ENCODE results near the gene NRN1L. TPM values are rescaled to one million over a fixed set of nuclear protein-coding genes. Genes with fewer than 3 reads are reported as not detected.
A peak's percentile ranks its signal among the peaks of the same experiment; 100 is the strongest.

NRN1L gene
- total RNA-seq, 2 experiments from 2014 or later, result not detected

DNA sequence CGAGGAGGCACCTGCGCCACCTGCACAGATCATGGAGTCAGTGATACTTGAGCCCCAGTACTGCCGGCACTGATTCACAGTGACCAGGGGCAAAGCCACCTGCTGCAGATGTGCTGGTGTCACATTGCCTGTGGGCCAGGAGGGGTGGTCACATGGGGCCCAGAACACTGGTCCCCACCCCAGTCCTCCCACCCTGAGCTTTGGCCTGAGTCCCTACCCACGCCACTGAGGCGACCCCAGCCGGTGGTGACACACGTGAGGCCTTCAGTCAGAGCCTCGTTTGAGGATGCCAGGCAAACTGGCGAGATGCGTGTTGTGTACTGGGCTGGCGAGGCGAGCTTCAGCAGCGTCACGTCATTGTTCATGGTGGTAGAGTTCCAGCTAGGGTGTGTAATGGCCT is 45.5 kb downstream of the NRN1L start:
- peaks cover 16% of the 10 kb centered on the region for H3K4me1 Mint-ChIP-seq
- H3K36me3 Mint-ChIP-seq, result peaks cover 24% of the 10 kb centered on the region
- H3K4me3 Mint-ChIP-seq, result no peak overlapping the region
- DNase-seq, result no peak
- no peak overlapping the region for H3K27ac Mint-ChIP-seq
- no peaks in the 10 kb centered on the region for H3K9me3 Mint-ChIP-seq
- no peaks in the 10 kb centered on the region for H3K27me3 Mint-ChIP-seq

DNA sequence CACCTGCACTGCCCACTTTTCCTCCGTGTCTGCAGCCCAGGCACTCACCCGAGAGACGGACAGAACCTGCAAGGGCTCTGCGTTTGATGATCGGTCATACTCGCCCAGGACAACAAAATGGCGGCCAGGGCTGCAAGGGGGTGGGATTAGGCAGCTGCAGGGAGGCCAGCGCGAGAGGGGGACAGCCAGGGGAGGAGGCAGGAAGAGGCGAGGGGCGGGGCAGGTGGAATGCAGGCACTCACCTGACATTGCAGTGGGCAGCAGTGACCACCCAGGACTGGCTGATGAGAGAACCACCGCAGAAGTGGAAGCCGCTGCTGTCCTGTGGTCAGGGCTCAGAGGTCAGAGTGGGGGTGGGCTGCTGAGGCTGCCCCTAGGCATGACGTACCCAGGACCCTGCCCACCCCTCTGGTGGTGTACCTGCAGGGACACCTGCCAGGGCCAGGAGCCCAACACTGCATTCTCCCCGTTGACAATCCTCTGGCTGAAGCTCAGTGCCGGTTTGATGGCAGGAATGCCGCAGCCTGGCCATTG is 46.1 kb downstream of the NRN1L start:
- Mint-ChIP-seq H3K4me3 (no peak overlapping the region), H3K9me3 (no peaks in the 10 kb centered on the region), H3K27me3 (peaks cover under 1% of the 10 kb centered on the region), H3K4me1 (peaks cover 19% of the 10 kb centered on the region), H3K27ac (no peak overlapping the region), H3K36me3 (peaks cover 30% of the 10 kb centered on the region)
- no peak for DNase-seq

DNA sequence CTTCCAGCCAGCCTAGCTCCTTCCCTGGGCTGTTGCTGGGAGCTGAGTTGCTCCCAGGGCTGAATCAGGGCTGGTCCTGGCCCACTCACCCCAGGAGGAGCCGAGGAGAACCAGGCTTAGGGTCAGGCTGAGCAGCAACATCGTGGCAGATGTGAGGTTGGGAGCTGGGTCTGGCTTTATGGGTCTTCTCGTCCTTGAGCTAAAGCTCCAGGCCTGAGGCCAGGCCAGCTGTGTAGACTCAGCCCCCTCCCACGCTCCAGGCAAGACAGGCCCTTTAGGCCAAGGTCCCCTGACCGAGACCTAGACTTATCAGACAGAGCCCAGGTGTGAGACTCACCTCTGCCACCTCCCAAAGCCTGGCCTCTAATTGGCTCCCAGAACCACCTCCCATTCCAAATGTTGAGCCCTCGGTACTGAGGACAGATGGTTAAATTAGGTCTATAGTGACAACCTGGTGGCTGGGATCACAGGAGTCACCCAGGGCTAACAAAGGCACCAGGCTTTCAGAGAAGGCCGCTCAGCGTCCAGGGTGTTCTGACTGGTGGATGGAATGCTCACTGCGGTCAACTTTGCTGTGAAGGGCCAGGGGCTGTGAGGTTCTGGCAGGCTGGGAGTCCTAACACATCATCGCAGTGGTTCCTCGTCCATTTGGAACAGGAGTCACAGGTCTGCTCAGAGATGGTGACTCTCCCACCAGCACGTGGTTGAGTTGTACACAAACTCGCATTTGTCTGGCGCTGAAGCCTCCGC is 47.2 kb downstream of the NRN1L start, which contains the start of gene CTRL:
TSS of gene CTRL (minus strand) at position 151 of the 750 bp plus-strand sequence. CDS start at position 141, 10 bp downstream.
- DNase-seq, result no peak
- H3K27me3 Mint-ChIP-seq, result peaks cover 3% of the 10 kb centered on the region
- H3K4me1 Mint-ChIP-seq, result peaks cover 20% of the 10 kb centered on the region
- no peaks in the 10 kb centered on the region for H3K9me3 Mint-ChIP-seq
- H3K4me3 Mint-ChIP-seq, result no peak within 1 kb of the TSS
- peak within 1 kb of the TSS; percentile 51 for H3K27ac Mint-ChIP-seq
- peaks cover 39% of the 10 kb centered on the region for H3K36me3 Mint-ChIP-seq

- Mint-ChIP-seq H3K27me3 (peaks cover 3% of the 10 kb centered on the region), H3K4me1 (peaks cover 26% of the 10 kb centered on the region), H3K4me3 (no peak overlapping the region), H3K27ac (no peak overlapping the region), H3K9me3 (no peaks in the 10 kb centered on the region), H3K36me3 (peaks cover 44% of the 10 kb centered on the region)
- DNase-seq, result no peak
Measured at GRCh38 chr16:67932462-67932840, 47.8 kb downstream of the NRN1L start.

- Mint-ChIP-seq H3K9me3 (no peaks in the 10 kb centered on the region), H3K27ac (peak overlapping the region; percentile 100), H3K4me3 (peak overlapping the region; percentile 100), H3K27me3 (peaks cover 3% of the 10 kb centered on the region), H3K36me3 (peaks cover 46% of the 10 kb centered on the region), H3K4me1 (peaks cover 24% of the 10 kb centered on the region)
- no peak for DNase-seq
Measured at GRCh38 chr16:67933805-67934204, 49.1 kb downstream of the NRN1L start.

DNA sequence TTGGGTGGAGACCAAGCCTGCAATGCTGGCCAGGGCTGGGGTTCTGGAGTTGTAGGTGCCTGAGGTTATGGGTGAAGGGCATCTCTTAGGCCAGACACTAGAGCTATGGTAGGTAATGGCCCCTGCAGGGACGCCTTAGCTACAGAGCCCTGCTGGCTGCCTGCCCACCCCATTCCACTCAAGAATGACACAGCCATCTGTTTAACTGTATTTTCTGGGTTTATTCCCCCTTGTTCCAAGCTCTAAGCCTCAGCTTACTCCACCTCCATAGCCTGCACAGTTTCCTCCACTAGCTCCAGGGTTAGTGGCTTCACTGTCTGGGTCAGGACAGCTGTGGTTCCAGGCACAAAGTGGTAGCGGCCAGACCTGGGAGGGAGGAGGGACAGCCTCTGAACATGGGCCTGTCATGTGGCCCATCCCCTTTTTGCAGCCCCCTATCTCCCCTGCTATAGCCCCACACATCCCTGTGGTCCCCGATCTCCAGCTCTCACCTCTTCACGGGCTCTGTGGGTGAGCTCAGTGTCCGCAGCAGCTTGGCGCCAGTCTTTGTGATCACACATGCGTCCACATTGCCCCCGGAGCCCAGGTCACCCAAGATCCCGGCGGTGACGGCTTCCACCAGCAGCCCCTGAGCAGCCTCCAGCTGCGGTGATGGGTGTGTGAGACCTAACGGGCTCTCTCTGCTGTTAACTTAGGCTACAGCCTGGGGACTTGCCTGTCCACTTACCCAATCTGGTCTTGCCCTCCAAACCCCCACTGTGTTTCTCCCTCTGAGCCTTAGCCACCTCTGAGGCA is 49.8 kb downstream of the NRN1L start:
- peaks cover 49% of the 10 kb centered on the region for H3K36me3 Mint-ChIP-seq
- DNase-seq, result no peak
- H3K4me3 Mint-ChIP-seq, result peak overlapping the region; percentile 100
- peaks cover 3% of the 10 kb centered on the region for H3K27me3 Mint-ChIP-seq
- peak overlapping the region; percentile 100 for H3K27ac Mint-ChIP-seq
- H3K9me3 Mint-ChIP-seq, result no peaks in the 10 kb centered on the region
- H3K4me1 Mint-ChIP-seq, result peaks cover 29% of the 10 kb centered on the region

GRCh38 chr16:67935101-67935401 is 50.4 kb downstream of the NRN1L start:
- Mint-ChIP-seq H3K9me3 (no peaks in the 10 kb centered on the region), H3K4me3 (peak overlapping the region; percentile 100), H3K27ac (peak overlapping the region; percentile 100), H3K27me3 (peaks cover 3% of the 10 kb centered on the region), H3K4me1 (peaks cover 34% of the 10 kb centered on the region), H3K36me3 (peaks cover 54% of the 10 kb centered on the region)
- no peak for DNase-seq

DNA sequence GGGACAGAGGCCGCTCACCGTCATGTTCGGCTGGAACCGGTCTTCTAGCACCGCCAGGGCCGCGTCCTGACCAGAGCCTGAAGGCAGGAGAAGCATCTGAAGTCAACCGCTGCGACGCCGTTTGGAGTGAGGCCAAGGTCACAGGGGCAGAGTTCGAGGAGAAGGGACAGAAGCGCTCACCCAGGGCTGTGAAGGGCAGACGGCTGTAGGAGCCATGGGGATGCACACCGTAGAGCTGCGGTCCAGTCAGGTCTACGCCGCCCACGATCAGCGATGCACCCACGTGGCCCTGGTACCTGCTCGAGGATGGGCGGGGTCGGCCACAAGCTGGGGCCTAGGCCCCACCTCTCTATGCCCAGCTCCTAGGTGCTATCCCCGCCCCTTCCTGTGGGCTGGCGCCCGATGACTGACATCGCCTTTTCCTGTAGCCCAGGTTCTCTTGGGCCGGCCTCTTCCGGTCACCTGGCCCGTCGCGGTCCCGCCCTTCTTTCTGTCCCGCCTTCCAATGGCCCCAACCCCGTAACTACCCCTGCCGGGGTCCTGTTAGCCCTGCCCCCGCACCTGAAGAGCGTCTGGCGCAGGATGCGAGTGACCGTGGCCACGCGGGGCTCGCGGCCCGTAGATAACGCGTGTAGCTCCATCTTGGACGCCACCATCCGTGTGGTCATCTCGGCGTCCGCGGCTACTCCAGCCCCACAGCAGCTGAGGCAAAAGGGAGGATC is 50.9 kb downstream of the NRN1L start:
- Mint-ChIP-seq H3K27me3 (peaks cover 3% of the 10 kb centered on the region), H3K9me3 (no peaks in the 10 kb centered on the region), H3K4me3 (peak overlapping the region; percentile 100), H3K36me3 (peaks cover 57% of the 10 kb centered on the region), H3K27ac (peak overlapping the region; percentile 100), H3K4me1 (peaks cover 39% of the 10 kb centered on the region)
- DNase-seq, result peak; percentile 97

Other genes starting within 250 kb of the NRN1L start
- gene CARMIL2, start 239.7 kb upstream of the NRN1L start, total RNA-seq, result 100 to 1,000 TPM; 136 to 140 TPM
- 10 to 100 TPM; 48.0 to 50.3 TPM for gene ACD, start 224.6 kb upstream of the NRN1L start, total RNA-seq
- 1 to 10 TPM; 7.8 to 9.4 TPM for gene PARD6A, start 223.9 kb upstream of the NRN1L start, total RNA-seq
- gene ENKD1, start 218.1 kb upstream of the NRN1L start, total RNA-seq, result 10 to 100 TPM in 1 of 2 experiments, 1 to 10 TPM in 1; 9.3 to 10.7 TPM
- 1 to 10 TPM; 1.3 to 1.8 TPM for gene C16orf86, start 218.1 kb upstream of the NRN1L start, total RNA-seq
- gene GFOD2, start 165.6 kb upstream of the NRN1L start, total RNA-seq, result 10 to 100 TPM; 13.1 to 14.0 TPM
- 10 to 100 TPM; 16.1 to 16.2 TPM for gene RANBP10, start 78.3 kb upstream of the NRN1L start, total RNA-seq
- under 1 TPM; 0.70 to 0.72 TPM for gene TSNAXIP1, start 78.0 kb upstream of the NRN1L start, total RNA-seq
- gene THAP11, start 42.6 kb upstream of the NRN1L start, total RNA-seq, result 10 to 100 TPM; 45.9 to 47.5 TPM
- 100 to 1,000 TPM; 174 to 181 TPM for gene NUTF2, start 38.0 kb upstream of the NRN1L start, total RNA-seq
- 10 to 100 TPM; 42.2 to 42.4 TPM for gene CENPT, start 37.2 kb upstream of the NRN1L start, total RNA-seq
- gene EDC4, start 11.8 kb upstream of the NRN1L start, total RNA-seq, result 100 to 1,000 TPM in 1 of 2 experiments, 10 to 100 TPM in 1; 99.6 to 102 TPM
- gene PSKH1, start 8.4 kb downstream of the NRN1L start, total RNA-seq, result 10 to 100 TPM in 1 of 2 experiments, 1 to 10 TPM in 1; 9.9 to 10.6 TPM
- 1 to 10 TPM; 6.2 to 6.8 TPM for gene CTRL, start 47.0 kb downstream of the NRN1L start, total RNA-seq
- 100 to 1,000 TPM; 220 to 235 TPM for gene PSMB10, start 52.0 kb downstream of the NRN1L start, total RNA-seq
- gene LCAT, start 59.2 kb downstream of the NRN1L start, total RNA-seq, result 10 to 100 TPM; 11.3 to 11.4 TPM
- gene SLC12A4, start 83.8 kb downstream of the NRN1L start, total RNA-seq, result 10 to 100 TPM; 27.4 to 29.5 TPM
- under 1 TPM; 0.29 to 0.42 TPM for gene DPEP3, start 95.6 kb downstream of the NRN1L start, total RNA-seq
- gene DPEP2, start 114.6 kb downstream of the NRN1L start, total RNA-seq, result 1 to 10 TPM; 1.8 to 2.7 TPM
- not detected for gene DPEP2NB, start 131.0 kb downstream of the NRN1L start, total RNA-seq
- gene DDX28, start 138.3 kb downstream of the NRN1L start, total RNA-seq, result 10 to 100 TPM; 32.0 to 32.3 TPM
- gene DUS2, start 138.4 kb downstream of the NRN1L start, total RNA-seq, result 10 to 100 TPM; 34.6 to 39.1 TPM
- gene NFATC3, start 200.5 kb downstream of the NRN1L start, total RNA-seq, result 10 to 100 TPM; 76.3 to 79.2 TPM